GM23248 (cell line): ENCODE measurements around the gene CSPG4. TPM values are rescaled to one million over a fixed set of nuclear protein-coding genes. Genes with fewer than 3 reads are reported as not detected.
"Not testable (repeated sequence)": the region's sequence is repeated elsewhere in the genome, so short reads cannot be mapped to it uniquely, and the experiment has no call there.

ENCODE experiments used
- DNase-seq: peaks from one replicate; pipeline ENCODE4 v3.0.0-alpha.2; 2015
- H2AFZ ChIP-seq: fragments of 200-600 bp; sonication (generic); 2 replicates; pipeline ENCODE4 v1.6.1; 2016; ENCODE audit warnings: antibody characterized with exemption
- H3F3A ChIP-seq: fragments of 200-600 bp; sonication (generic); 2 replicates; pipeline ENCODE4 v1.6.1; 2016; ENCODE audit warnings: mild to moderate bottlenecking, antibody characterized with exemption, mixed run types; ENCODE audit not compliant: insufficient read depth
- H3K27ac ChIP-seq: fragments of 200-600 bp; sonication (generic); 2 replicates; pipeline ENCODE4 v1.5.1; 2016; ENCODE audit warnings: mild to moderate bottlenecking
- H3K27me3 ChIP-seq: fragments of 200-600 bp; sonication (generic); replicated peaks from 2 replicates; pipeline ENCODE4 v1.6.1; 2016; ENCODE audit warnings: mild to moderate bottlenecking; ENCODE audit not compliant: insufficient read depth
- H3K36me3 ChIP-seq: fragments of 200-600 bp; sonication (generic); 2 replicates; pipeline ENCODE4 v1.6.1; 2016; ENCODE audit warnings: low read depth, mild to moderate bottlenecking
- H3K4me1 ChIP-seq: fragments of 200-600 bp; sonication (generic); 2 replicates; pipeline ENCODE4 v1.6.1; 2016; ENCODE audit warnings: mild to moderate bottlenecking; ENCODE audit not compliant: insufficient read depth
- H3K4me2 ChIP-seq: fragments of 200-600 bp; sonication (generic); one replicate; pipeline ENCODE4 v1.6.1; 2016; ENCODE audit warnings: mild to moderate bottlenecking; ENCODE audit not compliant: unreplicated experiment
- H3K4me3 ChIP-seq: fragments of 200-600 bp; sonication (generic); 2 replicates; pipeline ENCODE4 v1.5.1; 2016; ENCODE audit warnings: mild to moderate bottlenecking
- H3K79me2 ChIP-seq: fragments of 200-600 bp; sonication (generic); 2 replicates; pipeline ENCODE4 v1.6.1; 2016; ENCODE audit warnings: mild to moderate bottlenecking; ENCODE audit not compliant: insufficient read depth
- H3K9ac ChIP-seq: fragments of 200-600 bp; sonication (generic); 2 replicates; pipeline ENCODE4 v1.6.1; 2016; ENCODE audit warnings: mild to moderate bottlenecking
- H3K9me2 ChIP-seq: fragments of 200-600 bp; sonication (generic); 2 replicates; pipeline ENCODE4 v1.6.1; 2016; ENCODE audit warnings: mixed run types, mild to moderate bottlenecking, moderate library complexity; ENCODE audit not compliant: insufficient read depth
- H3K9me3 ChIP-seq: fragments of 200-600 bp; sonication (generic); one replicate; pipeline ENCODE4 v1.6.1; 2017; ENCODE audit warnings: low read depth
- H4K20me1 ChIP-seq: fragments of 200-600 bp; sonication (generic); 2 replicates; pipeline ENCODE4 v1.6.0; 2016; ENCODE audit not compliant: insufficient read depth
- EZH2 ChIP-seq: fragments of 200-600 bp; sonication (generic); IDR thresholded peaks from 2 replicates; pipeline ENCODE4 v1.6.1; 2018; ENCODE audit warnings: antibody characterized with exemption, mild to moderate bottlenecking; ENCODE audit not compliant: insufficient read depth, poor library complexity, severe bottlenecking
- EZH2phosphoT487 ChIP-seq: fragments of 200-600 bp; sonication (generic); IDR thresholded peaks from 2 replicates; pipeline ENCODE4 v1.6.1; 2018; ENCODE audit warnings: antibody characterized with exemption, moderate library complexity, mild to moderate bottlenecking, low read depth; ENCODE audit not compliant: insufficient read depth
- WGBS, 2 experiments: methylation state at CpG; one replicate each; pipeline ENCODE4 v1.1.6; 2015 to 2017; ENCODE audit warnings: low lambda C conversion rate in 2 of 2, low coverage in 1 of 2; ENCODE audit errors: missing lambda C conversion rate in 2 of 2; 5-methylcytosine and 5-hydroxymethylcytosine counted together
- in situ Hi-C: fragments of 300-500 bp; cut with MboI; formaldehyde crosslinking; loops from 2 replicates; pipeline ENCODE4 v1.15.0; 2020
- polyA plus RNA-seq: library from polyadenylated mRNA; unstranded; fragments of >200 nt; fragmentation: Nextera tagmentation; extraction: Ambion mirVana; gene quantifications from 2 replicates; pipeline ENCODE4 v1.2.1, GENCODE V29; 2016
- total RNA-seq: library from RNA; depleted of rRNA; stranded (reverse); fragments of >200 nt; shearing (Covaris generic); gene quantifications from 2 replicates; pipeline ENCODE4 v1.2.3, GENCODE V29; 2014

The CSPG4 gene
- total and polyA plus RNA-seq, 2 experiments from 2014 or later, result 5.3 to 25.8 TPM

- Histone ChIP-seq H3K27me3 (no peaks in the 10 kb centered on the region), H3K4me3 (no peak overlapping the region), H3K9me2 (no peaks in the 10 kb centered on the region), H3K27ac (no peak overlapping the region), H3K9me3 (no peaks in the 10 kb centered on the region), H3K4me1 (no peaks in the 10 kb centered on the region), H3K36me3 (no peaks in the 10 kb centered on the region), H3K79me2 (no peaks in the 10 kb centered on the region), H3K4me2 (no peak overlapping the region), H3K9ac (no peak overlapping the region), H3F3A (no peaks in the 10 kb centered on the region), H4K20me1 (no peaks in the 10 kb centered on the region), H2AFZ (no peak overlapping the region)
- in situ Hi-C loops, result no loop called here
- 84 to 89% methylated on average over 8 of the region's 8 CpGs for WGBS, 2 experiments
- no peak for DNase-seq
- no peak for TF ChIP-seq EZH2
- TF ChIP-seq EZH2phosphoT487, result no peak
Measured at GRCh38 chr15:75736256-75736655, 23.6 kb upstream of the CSPG4 start.

GRCh38 chr15:75734861-75735760 lies 22.5 kb upstream of the CSPG4 start:
- H3K9ac ChIP-seq, H3K79me2 ChIP-seq, H2AFZ ChIP-seq, H3K4me3 ChIP-seq, DNase-seq, H3K9me2 ChIP-seq, H4K20me1 ChIP-seq, H3F3A ChIP-seq, in situ Hi-C loops, H3K9me3 ChIP-seq, H3K27me3 ChIP-seq, H3K36me3 ChIP-seq, H3K4me2 ChIP-seq, H3K4me1 ChIP-seq, H3K27ac ChIP-seq: not testable (repeated sequence)
- 64 to 65% methylated on average over 26 of the region's 27 CpGs for WGBS, 2 experiments

- TF ChIP-seq EZH2phosphoT487 (no peak), EZH2 (no peak)
- H3K9me2 ChIP-seq, result no peaks in the 10 kb centered on the region
- DNase-seq, result no peak
- H3K9me3 ChIP-seq, result no peaks in the 10 kb centered on the region
- no peaks in the 10 kb centered on the region for H3K4me1 ChIP-seq
- H3K4me3 ChIP-seq, result no peak overlapping the region
- H3K27me3 ChIP-seq, result no peaks in the 10 kb centered on the region
- H3K36me3 ChIP-seq, result no peaks in the 10 kb centered on the region
- no peaks in the 10 kb centered on the region for H4K20me1 ChIP-seq
- H3K4me2 ChIP-seq, result no peak overlapping the region
- no peak overlapping the region for H2AFZ ChIP-seq
- in situ Hi-C loops, result no loop called here
- WGBS, 2 experiments, result 88% methylated on average over 12 to 14 of the region's 14 CpGs
- no peak overlapping the region for H3K27ac ChIP-seq
- H3K9ac ChIP-seq, result no peak overlapping the region
- no peaks in the 10 kb centered on the region for H3F3A ChIP-seq
- no peaks in the 10 kb centered on the region for H3K79me2 ChIP-seq
Measured at GRCh38 chr15:75733761-75734651, 21.4 kb upstream of the CSPG4 start.

GRCh38 chr15:75732809-75733451 lies 20.3 kb upstream of the CSPG4 start:
- no peak overlapping the region for H3K4me2 ChIP-seq

More at GRCh38 chr15:75732809-75733451, 20.3 kb upstream of the CSPG4 start:
- TF ChIP-seq EZH2, result no peak
- in situ Hi-C loops, result no loop called here
- H3K9me3 ChIP-seq, result no peaks in the 10 kb centered on the region
- peak overlapping the region; percentile 63; the same call in 1 of the 2 replicates for H2AFZ ChIP-seq
- DNase-seq, result peak; percentile 73
- no peaks in the 10 kb centered on the region for H3K9me2 ChIP-seq
- H4K20me1 ChIP-seq, result no peaks in the 10 kb centered on the region
- H3K36me3 ChIP-seq, result no peaks in the 10 kb centered on the region
- no peak overlapping the region for H3K27ac ChIP-seq
- H3K4me1 ChIP-seq, result no peaks in the 10 kb centered on the region
- 26 to 28% methylated on average over 12 of the region's 12 CpGs for WGBS, 2 experiments
- no peaks in the 10 kb centered on the region for H3F3A ChIP-seq
- H3K79me2 ChIP-seq, result no peaks in the 10 kb centered on the region
- H3K4me3 ChIP-seq, result no peak overlapping the region
- no peaks in the 10 kb centered on the region for H3K27me3 ChIP-seq
- no peak overlapping the region for H3K9ac ChIP-seq
